22Rv1 (cell line): ENCODE results near the gene PTPRR.

ENCODE experiments used
- ZFX ChIP-seq: fragments of 450-650 bp; IDR thresholded peaks from 2 replicates; pipeline ENCODE4 v1.6.1; 2017; ENCODE audit warnings: antibody characterized with exemption, borderline replicate concordance
- TF ChIP-seq, protein P1 (sequence below): fragments of 450-650 bp; IDR thresholded peaks from 2 replicates; pipeline ENCODE4 v1.5.1; 2017; ENCODE audit warnings: mild to moderate bottlenecking

DNA sequence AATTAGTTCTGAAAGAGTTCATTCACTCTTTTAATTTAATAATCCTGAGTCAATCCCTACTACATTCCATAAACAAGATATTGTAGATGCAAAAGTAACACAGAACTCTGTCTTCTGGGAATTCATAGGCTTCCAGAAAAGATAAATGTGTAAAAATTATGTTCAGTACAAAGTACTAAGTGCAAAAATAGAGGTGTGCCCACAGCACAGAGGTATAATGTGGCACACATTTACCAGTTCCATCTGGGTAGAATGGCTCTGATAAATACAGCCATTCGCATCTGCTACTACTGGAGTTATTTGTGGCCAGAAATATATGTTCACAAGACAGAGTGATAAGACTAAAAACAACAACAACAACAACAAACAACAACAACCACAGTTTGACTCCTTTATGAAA lies 171.7 kb downstream of the PTPRR start:
- TF ChIP-seq, protein P1, sequence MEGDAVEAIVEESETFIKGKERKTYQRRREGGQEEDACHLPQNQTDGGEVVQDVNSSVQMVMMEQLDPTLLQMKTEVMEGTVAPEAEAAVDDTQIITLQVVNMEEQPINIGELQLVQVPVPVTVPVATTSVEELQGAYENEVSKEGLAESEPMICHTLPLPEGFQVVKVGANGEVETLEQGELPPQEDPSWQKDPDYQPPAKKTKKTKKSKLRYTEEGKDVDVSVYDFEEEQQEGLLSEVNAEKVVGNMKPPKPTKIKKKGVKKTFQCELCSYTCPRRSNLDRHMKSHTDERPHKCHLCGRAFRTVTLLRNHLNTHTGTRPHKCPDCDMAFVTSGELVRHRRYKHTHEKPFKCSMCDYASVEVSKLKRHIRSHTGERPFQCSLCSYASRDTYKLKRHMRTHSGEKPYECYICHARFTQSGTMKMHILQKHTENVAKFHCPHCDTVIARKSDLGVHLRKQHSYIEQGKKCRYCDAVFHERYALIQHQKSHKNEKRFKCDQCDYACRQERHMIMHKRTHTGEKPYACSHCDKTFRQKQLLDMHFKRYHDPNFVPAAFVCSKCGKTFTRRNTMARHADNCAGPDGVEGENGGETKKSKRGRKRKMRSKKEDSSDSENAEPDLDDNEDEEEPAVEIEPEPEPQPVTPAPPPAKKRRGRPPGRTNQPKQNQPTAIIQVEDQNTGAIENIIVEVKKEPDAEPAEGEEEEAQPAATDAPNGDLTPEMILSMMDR = no peak
- TF ChIP-seq ZFX = no peak
